DMS153 (cell line): ENCODE results near the gene GRM1.
"Not testable (repeated sequence)": the region's sequence is repeated elsewhere in the genome, so short reads cannot be mapped to it uniquely, and the experiment has no call there.

Source experiments
- DNase-seq: peaks from one replicate; lab custom pipeline; 2025; lab: John Stamatoyannopoulos, UW

The GRM1 gene

DNA sequence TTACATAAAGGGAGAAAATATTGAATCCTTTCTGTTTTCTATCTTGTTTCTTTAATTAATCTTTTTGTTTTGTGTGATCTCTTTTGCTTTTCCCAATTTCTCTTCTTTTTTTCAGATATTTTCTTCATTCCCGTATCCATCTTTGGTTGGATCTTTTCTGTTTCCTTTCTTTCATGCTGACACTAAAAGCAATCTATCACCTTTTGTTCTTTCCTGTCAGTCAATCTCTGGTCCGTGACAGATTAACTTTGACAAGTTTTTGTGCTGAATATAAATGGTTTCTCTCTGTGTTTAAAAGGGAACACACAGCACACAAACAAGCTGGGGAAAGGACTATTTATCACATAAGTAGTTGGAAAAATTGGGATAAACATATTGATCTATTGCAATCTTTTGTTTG lies 162.8 kb downstream of the GRM1 start:
- DNase-seq, result no peak

DNA sequence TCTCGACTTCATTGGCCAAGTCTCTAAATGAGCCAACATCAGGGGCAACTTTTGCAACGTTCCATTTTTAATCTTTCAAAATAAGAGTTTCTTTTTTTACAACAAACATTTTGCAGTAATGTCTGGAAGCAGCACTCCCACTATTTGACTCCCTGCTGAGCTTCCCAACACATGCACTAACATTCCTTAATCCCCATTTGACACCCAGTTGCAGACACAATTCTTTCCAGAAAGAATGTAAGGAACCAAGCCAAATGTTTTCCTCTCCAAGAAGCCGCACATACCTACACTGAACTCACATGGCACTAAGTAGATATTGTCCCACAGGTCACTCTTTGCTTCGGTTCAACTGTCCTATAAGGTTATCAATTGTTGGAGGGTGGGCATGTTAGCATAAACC lies 165.6 kb downstream of the GRM1 start:
- DNase-seq, result no peak

DNA sequence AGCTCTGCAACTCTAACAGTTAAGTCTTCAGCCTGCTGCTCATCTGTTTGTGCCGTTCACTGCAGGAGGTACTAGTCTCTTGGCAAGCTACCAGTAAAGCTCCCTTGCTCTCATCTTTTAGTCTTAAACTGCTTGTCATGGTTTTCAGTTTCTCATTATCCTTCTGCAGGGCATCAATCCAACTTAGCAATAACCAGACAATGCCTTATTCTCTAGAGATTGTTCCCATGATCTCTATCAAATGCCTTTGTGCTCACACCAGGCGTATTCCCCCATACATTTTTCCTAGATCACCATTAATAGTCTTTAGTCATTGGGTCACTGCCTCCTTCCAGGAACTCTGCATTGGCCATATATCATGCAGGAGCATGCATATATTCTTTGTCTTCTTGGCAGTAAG lies 171.3 kb downstream of the GRM1 start:
- no peak for DNase-seq

DNA sequence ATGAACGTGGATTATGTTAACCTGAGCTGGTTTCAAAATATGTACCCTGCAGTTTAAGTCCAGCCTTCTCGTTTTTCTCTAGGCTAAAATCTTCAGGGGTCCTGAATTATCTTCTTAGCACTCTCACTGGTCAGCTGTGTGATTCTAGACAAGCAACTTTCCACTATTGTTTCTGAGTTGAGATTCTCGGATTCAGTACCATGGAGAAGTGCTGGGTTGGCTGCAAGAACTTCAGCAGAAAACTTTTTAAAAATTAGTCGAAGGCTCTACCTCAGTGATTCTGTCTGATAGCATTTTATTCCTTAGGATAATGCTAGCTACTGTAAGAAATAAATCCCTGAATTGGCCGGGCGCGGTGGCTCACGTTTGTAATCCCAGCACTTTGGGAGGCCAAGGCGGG lies 173.7 kb downstream of the GRM1 start:
- no peak for DNase-seq

DNA sequence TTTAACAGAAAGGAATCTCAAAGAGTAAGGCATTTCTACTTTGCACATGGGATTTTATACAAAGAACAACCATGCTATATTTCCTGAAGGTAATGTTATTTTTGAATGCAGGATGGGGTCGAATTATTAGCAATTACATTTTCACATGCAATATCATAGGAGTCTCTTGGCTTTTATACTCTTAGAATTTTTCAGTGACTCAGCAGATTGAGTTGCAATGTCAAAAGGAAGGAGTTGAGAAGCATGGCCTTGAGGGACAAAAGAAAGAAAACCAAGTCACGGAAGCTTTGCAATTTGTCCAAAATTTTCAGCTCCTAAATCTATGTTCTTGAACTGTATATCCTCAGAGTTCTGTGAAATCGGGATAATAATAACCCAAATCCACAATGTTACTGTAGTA lies 181.1 kb downstream of the GRM1 start:
- no peak for DNase-seq

DNA sequence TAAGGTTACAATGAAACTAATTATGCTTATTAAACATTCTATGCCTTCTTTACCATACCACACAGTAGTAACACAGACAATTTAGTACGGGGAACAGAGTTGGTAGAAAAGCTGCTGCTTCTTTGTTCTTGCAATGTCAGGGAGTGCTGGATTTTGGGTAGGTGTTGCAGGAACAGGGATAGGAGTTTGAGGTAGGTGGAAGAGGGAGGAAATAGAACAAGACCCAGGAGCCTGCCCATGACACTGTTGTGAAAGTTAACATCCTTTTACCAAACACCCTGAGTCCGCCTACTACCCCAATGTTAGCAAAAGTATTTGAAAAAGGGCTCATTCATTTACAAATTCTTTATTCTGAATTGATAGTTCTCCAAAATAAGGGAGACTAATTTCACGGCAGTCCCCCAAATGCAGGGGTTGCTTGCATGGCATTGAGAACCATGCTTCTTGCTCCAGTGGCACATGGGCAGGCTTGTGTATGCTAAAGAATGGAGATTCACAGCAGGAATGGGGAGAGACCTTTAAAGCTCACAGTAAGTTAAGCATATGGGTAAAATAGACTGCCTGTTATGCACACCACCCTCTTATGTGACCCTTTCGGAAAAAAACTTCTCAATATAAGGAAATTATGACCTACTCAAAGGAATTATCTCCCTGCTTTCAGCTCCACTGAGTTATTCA lies 181.7 kb downstream of the GRM1 start:
- no peak for DNase-seq

DNA sequence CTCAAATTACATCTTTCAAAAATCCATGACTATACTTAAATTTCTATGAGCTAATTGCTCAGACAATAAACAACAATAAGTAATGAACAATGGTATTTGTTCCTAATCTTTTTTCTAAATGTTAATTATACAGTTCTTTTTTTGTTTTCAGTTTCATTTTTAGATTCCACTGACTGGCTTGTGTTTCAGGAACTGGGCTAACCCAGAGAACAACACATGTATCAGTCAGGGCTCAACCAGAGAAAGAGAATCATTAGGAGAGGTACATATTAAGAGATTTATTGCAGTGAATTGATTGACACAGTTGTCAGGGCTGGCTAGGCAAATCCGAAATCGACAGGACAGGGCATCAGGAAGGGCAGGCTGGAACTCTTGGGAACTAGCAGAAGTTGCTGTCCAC lies 182.8 kb downstream of the GRM1 start:
- no peak for DNase-seq

DNA sequence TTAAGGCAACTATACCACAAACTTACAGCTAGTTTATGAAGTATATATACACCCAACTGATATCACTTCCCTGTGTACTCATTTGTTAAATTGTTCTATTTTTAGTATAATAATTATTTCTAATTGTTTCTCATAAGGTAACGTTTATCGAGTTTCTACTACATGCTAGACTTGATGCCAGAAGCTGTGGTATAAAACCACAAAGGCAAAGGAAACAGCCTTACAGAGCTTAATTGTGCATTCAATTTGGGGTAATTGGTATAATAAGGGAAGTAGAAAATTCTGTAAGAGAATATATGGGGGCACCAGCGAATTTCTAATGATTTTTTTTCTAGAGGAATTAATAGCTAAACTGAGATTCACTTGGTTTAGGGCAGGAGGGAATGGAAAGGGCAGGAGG lies 183.9 kb downstream of the GRM1 start:
- no peak for DNase-seq

DNA sequence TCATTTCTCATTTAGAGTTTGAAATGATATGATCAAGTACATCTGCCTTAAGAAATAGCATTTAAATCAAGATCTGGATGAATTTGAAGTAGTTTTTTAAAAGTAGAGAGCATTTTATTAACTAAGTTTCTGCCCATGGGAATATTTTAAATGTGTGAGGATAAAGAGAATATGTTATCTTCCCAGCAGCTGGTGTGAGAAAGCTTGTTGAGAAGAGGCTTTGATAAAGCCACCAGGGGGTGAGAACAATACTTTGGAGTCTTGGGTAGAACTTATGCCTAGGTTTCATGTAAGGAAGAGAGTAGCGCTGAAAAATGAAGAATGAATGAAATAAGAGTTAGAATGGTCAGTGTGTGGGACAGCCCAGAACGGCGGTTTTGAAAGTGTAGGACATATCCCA lies 190.2 kb downstream of the GRM1 start:
- no peak for DNase-seq

DNA sequence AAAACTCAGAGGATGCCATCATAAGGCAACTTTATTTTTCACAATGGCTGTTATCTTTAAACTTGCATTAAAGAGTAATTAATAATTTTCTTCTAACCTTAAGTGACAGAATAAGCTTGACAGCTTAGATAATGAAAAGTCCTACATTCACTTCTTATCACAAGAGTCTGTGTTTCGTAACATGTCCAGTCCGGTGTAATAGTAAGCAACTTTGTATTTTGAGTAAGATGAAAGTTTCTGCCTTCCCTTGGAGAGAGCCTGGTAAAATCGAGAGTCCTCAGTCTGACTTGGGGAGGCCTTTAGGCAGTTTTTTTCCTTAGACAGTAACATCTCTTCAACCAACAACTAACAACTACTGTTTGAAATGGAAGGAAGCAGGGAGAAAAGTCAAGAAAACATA lies 195.6 kb downstream of the GRM1 start:
- DNase-seq, result no peak

DNA sequence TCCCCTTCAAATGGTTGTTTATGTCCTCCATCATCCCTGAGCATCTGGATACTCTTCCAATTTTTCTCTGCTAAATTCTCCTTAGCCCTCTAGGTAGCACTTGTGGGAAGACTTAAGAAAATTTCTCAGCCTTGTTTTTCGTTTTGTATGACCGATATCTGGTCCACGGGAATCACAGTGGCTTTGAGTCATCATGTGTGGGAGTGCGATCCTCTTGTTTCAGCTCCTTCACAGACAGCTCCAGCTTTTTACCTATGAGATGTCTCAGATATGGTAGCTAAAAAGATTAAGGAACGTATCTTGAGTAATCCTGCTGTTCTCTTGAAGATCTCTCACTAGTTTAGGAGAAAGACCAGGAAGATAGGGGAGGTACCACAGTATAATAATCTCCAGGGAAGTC lies 196.1 kb downstream of the GRM1 start:
- no peak for DNase-seq

DNA sequence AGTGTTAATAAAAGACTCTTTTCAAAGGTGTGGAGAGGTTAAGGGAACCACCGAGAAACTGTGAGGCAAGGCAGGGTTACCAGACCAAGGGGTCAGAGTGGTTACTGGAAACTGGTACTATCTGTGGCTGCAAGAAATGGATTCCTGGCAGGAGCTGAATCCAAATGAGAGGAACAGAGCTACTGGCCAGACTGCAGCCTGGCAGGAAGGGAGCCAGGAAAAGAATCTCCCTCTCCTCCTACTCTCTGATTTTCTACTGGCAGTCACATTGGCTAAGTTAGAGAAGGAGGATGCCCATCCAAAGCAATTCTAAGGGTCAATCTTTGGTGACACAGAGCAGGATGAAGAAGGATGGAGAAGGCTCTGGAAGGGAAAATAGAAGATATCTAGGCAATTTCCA lies 211.5 kb downstream of the GRM1 start:
- DNase-seq, result no peak

DNA sequence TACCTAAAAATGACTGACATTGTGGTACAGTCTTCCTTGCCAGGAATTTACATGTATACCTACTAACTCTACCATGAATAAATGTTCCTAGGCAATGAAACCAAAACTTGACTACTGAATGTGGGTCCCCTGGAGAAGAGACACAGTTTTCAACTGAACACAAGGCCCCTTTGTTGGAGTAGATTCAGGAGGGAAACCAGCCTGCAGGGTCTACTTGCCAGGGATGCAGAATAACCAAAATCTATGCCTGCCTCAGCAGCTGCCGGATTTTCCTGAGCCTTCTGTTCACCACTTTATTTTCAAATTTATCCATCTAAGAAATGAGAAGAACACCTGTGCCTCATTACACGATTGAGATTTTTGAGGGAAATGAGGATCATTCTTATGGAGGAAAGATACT lies 211.9 kb downstream of the GRM1 start:
- no peak for DNase-seq

DNA sequence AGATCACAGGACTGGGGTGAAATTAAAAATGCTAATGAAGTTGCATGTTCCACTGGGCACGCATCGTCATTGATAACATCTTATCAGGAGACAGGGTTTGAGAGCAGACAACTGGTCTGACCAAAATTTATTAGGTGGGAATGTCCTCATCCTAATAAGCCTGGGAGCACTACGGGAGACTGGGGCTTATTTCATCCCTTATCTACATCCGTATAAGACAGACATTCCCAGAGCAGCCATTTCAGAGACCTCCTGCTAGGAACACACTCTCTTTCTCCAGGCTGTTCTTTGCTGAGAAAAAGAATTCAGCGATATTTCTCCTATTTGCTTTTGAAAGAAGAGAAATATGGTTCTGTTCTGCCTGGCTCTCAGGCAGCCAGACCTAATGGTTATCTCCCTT lies 214.8 kb downstream of the GRM1 start:
- not testable (repeated sequence) for DNase-seq

DNA sequence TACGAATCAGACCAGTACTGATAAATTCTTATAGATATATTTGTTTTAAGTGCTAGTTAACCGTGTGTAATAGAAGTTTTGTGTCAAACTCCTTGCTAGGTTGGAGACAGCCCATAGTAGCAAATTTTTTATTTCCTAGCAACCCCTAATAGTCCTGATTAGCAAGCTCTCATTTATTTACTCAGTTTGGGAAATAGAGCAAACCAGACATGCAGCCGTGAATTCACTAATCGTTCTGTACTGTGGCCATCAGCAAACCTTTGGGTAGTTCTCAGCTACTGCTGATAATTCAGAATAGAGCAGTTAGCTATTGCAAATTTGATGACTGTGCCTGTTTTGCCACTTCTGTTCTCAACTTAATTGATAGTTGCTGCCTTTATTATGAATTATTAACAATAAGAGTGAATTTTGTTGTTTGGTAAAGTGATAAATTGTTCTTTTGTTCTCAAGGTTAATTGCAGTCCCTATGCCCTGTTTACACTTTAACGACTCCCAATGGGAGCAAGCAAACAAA lies 215.8 kb downstream of the GRM1 start:
- no peak for DNase-seq

DNA sequence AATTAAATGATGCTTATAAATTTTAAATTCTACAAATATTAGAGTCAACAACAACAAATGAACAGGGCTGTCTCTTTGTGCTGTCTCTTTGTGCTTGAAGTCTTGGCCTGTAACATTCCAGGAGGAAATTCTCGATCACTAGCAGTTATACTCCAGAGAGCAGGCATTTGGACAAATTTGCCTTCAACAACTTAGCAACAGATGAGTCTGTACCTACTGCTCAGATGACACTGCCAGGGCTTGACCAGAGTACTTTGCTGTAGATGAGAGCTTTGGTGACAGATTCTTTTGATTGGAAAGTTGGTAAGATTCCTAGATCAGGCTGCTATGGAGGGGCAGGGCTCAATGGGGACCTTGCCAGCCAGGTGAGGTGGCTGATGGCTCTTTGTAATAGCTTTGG lies 217.2 kb downstream of the GRM1 start:
- no peak for DNase-seq

DNA sequence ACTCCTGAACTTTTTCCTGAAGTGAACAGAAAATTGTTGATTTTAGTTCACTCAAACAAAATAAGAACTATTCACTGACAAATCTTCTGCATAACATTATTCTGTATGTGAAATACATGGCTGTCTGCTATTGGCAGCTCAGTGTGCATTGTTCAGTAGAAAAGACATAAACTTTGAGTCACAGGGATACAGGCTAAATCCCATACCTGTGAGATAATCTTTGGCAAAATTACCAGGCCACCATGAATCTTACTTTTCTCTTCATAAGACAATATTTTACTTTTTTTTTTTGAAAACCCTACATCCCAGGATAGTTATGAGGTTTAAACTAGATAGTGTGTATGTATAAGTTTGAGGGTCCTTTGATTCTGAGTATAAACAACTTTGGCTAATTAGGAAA lies 224.8 kb downstream of the GRM1 start:
- no peak for DNase-seq

DNA sequence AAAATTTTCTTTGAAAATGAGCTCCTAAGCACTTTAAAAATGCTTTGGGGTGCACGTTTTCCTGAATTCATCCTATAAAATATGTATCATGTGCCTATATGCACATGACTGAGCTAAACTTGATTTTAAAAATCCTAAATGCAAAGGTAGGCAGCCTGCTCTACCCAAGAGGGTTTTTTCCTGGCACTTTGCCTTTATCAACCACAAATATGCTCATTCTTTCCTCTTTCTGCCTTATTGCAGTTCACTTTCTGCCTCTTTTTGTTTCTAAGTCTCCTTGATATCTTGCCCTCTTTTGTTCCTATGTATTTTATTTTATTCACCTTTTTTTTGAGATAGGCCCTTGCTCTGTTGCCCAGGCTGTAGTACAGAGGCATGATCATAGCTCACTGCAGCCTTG lies 229.3 kb downstream of the GRM1 start:
- no peak for DNase-seq

DNA sequence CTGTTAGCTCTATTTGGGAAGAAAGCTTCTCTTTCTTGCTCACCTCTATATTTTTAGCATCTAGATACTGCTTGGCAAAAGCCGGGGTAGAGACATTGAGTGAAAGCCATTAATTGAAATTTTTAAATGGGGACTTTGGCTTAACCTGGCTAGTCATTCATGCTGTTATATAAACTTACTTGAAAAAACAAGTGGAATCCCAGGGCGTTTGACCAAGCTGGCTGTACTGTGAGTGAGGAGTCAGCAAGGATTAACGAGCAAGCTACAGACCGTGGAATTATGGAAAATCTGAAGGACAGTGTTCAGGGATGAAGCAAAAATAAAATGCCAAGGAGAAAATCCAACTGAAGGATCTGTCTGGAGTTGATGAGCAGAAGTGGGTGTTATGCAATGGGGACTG lies 232.0 kb downstream of the GRM1 start:
- no peak for DNase-seq

DNA sequence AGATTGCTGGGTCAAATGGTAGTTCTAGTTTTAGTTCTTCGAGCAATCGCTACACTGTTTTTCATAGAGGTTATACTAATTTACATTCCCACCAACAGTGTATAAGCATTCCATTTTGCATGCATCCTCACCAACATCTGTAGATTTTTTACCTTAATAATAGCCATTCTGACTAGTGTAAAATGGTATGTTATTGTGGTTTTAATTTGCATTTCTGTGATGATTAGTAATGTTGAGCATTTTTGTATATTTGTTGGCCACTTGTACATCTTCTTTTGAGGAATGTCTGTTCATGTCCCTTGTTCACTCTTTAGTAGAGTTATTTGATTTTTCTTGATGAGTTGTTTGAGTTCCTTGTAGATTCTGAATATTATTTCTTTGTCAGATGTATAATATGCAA lies 236.2 kb downstream of the GRM1 start:
- DNase-seq, result no peak

DNA sequence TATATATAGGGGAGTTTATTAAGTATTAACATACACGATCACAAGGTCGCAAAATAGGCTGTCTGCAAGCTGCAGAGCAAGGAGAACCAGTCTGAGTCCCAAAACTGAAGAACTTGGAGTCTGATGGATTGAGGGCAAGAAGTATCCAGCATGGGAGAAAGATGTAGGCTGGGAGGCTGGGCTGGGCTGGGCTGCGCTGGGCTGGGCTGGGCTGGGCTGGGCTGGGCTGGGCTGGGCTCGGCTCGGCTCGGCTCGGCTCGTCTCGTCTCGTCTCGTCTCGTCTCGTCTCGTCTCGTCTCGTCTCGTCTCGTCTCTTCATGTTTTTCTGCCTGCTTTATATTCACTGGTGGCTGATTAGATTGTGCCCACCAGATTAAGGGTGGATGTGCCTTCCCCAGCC lies 238.6 kb downstream of the GRM1 start:
- DNase-seq, result no peak

DNA sequence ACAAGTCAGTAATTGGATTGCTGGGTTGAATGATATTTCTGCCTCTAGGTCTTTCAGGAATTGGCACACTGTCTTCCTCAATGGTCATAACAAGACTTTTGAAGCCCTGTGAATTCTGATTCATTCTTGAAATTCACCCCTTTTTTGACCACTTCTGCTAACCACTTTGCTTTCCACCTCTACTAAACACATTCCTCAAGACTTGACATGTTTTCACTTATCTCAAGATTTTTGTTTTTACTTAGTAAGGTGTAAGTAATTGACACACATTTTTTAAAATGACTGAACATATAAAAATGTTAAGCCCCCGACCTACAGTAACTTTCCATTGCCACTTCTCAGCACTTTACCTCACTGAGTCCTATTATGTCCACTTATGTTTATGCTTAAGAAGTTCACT lies 239.1 kb downstream of the GRM1 start:
- no peak for DNase-seq

DNA sequence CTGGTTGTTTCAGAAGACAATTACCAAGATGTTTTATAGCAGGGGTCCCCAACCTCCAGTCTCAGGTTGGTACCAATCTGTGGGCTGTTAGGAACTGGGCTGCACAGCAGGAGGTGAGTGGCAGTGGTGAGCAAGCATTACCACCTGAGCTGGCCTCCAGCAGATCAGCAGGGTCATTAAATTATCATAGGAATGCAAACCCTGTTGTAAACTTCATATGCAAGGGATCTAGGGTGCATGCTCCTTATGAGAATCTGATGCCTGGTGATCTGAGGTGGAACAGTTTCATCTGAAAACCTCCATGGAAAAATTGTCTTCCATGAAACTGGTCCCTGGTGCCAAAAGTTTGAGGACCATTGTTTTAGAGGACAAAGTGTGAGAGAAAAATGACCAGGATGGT lies 240.6 kb downstream of the GRM1 start:
- no peak for DNase-seq

DNA sequence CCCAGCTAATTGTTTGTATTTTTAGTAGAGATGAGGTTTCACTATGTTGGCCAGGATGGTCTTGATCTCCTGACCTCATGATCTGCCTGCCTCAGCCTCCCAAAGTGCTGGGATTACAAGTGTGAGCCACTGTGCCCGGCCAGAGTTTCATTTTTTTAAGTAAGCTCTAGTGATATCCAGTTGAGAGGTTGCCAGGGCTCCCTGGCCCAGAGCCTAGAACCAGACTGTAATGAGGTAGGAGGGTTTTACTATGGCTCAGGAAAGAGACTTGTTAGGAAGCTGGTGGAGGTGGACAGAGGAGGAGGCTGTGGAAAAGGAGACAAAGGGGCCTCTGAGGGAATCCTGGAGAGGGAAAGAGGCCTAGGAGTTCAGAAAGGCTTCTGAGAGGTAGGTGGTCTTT lies 242.3 kb downstream of the GRM1 start:
- not testable (repeated sequence) for DNase-seq

DNA sequence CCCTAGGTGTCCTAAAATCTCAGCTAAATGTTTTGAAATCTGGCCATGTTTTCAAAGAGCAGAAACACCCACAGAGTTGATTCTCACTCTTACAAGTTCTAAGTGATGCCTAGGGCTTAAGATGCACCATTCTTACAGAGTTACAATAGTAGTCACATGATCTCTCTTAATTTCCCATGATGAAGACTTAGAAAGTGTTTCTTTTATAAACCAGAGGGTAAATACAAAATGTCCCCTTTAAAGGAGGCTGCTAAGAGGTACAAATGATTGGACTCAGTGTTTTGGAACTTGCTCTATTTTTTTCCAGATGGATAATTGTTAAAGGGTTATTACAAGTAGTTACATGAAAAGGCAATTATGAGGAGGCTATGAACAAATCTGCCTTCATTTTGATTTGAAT lies 244.6 kb downstream of the GRM1 start:
- DNase-seq, result no peak
